Breast epithelium (tissue), 3 donors: ENCODE results near the gene FAM222A.

Experiments
- CTCF ChIP-seq, 3 donors: fragments of 450-650 bp; IDR thresholded peaks; one replicate each; pipeline ENCODE4 v1.5.1; 2016 to 2017; ENCODE audit warnings: antibody characterized with exemption in 3 of 3, mild to moderate bottlenecking in 3 of 3, moderate library complexity in 3 of 3
- POLR2A ChIP-seq: fragments of 450-650 bp; IDR thresholded peaks from one replicate; pipeline ENCODE4 v1.6.1; 2016; ENCODE audit warnings: antibody characterized with exemption, mild to moderate bottlenecking, moderate library complexity
- POLR2AphosphoS5 ChIP-seq, 3 donors: sonication (generic); formaldehyde crosslinking; IDR thresholded peaks; one replicate each; pipeline ENCODE4 v1.6.1; 2017; ENCODE audit warnings: antibody characterized with exemption in 3 of 3

GRCh38 chr12:109804820-109805761 lies 91.5 kb downstream of the FAM222A start:
- peak; percentile 90 to 97 (median 95) for TF ChIP-seq CTCF (IDR thresholded peaks at IDR 0.05)
- TF ChIP-seq POLR2A, result no peak
- peak in 1 of 3 donors; percentile 50 for TF ChIP-seq POLR2AphosphoS5 (IDR thresholded peaks at IDR 0.05)
